Keratinocyte (primary cell): ENCODE data around the gene SORBS1. TPM values are rescaled to one million over a fixed set of nuclear protein-coding genes. Genes with fewer than 3 reads are reported as not detected.

Experiments used
- DNase-seq: peaks from one replicate; pipeline ENCODE4 v3.0.0-alpha.2; 2011; ENCODE audit warnings: low read depth, missing footprints, low spot score
- FAIRE-seq: peaks from 2 replicates; lab custom pipeline; 2011; peaks lifted over from hg19 to GRCh38; lab: Jason Lieb, UNC
- H2AFZ ChIP-seq: 2 replicates; pipeline ENCODE4 v1.6.0; 2012; ENCODE audit warnings: low read length, control low read depth, inconsistent platforms; ENCODE audit not compliant: control insufficient read depth
- H3K27ac ChIP-seq: 2 replicates; pipeline ENCODE4 v1.5.1; 2011; ENCODE audit warnings: low read length; ENCODE audit not compliant: control insufficient read depth, insufficient read depth
- H3K27me3 ChIP-seq: 3 replicates; pipeline ENCODE4 v1.6.0; 2011; ENCODE audit warnings: low read length; ENCODE audit not compliant: control insufficient read depth, insufficient read depth; ENCODE audit errors: extremely low read depth
- H3K36me3 ChIP-seq, 2 experiments: 2 replicates in 1 of 2; 3 replicates in 1 of 2; pipeline ENCODE4 v1.5.1; 2011; ENCODE audit warnings: low read length in 2 of 2, mild to moderate bottlenecking in 1 of 2; ENCODE audit not compliant: control insufficient read depth in 2 of 2, insufficient read depth in 2 of 2; ENCODE audit errors: extremely low read depth in 1 of 2
- H3K4me1 ChIP-seq: 3 replicates; pipeline ENCODE4 v1.5.1; 2011; ENCODE audit warnings: low read length; ENCODE audit not compliant: control insufficient read depth, insufficient read depth; ENCODE audit errors: extremely low read depth
- H3K4me2 ChIP-seq: 3 replicates; pipeline ENCODE4 v1.6.0; 2011; ENCODE audit warnings: low read depth, low read length; ENCODE audit not compliant: control insufficient read depth, insufficient read depth; ENCODE audit errors: extremely low read depth
- H3K4me3 ChIP-seq, 3 experiments: fragments of 200-600 bp in 1 of 3; sonication (generic) in 1 of 3; 2 replicates in 2 of 3; 3 replicates in 1 of 3; pipeline ENCODE4 v1.5.1; 2011 to 2016; ENCODE audit warnings: low read length in 3 of 3, mild to moderate bottlenecking in 3 of 3, control low read depth in 2 of 3, inconsistent platforms in 1 of 3, low read depth in 1 of 3, mixed read lengths in 1 of 3, mixed run types in 1 of 3, moderate library complexity in 1 of 3; ENCODE audit not compliant: control insufficient read depth in 2 of 3, insufficient read depth in 2 of 3; ENCODE audit errors: extremely low read depth in 1 of 3
- H3K79me2 ChIP-seq: 2 replicates; pipeline ENCODE4 v1.6.0; 2012; ENCODE audit warnings: low read length; ENCODE audit not compliant: control insufficient read depth, insufficient read depth
- H3K9ac ChIP-seq: 3 replicates; pipeline ENCODE4 v1.6.0; 2011; ENCODE audit warnings: low read length; ENCODE audit not compliant: control insufficient read depth, insufficient read depth; ENCODE audit errors: extremely low read depth
- H3K9me1 ChIP-seq: 3 replicates; pipeline ENCODE4 v1.6.0; 2011; ENCODE audit warnings: low read length; ENCODE audit not compliant: control insufficient read depth, insufficient read depth; ENCODE audit errors: extremely low read depth
- H3K9me3 ChIP-seq: 2 replicates; pipeline ENCODE4 v1.5.1; 2012; ENCODE audit warnings: low read depth, low read length; ENCODE audit not compliant: control insufficient read depth
- H4K20me1 ChIP-seq: 3 replicates; pipeline ENCODE4 v1.6.0; 2011; ENCODE audit warnings: low read length; ENCODE audit not compliant: control insufficient read depth, insufficient read depth; ENCODE audit errors: extremely low read depth
- CTCF ChIP-seq, 3 experiments: IDR thresholded peaks in 1 of 3; conservative IDR thresholded peaks in 1 of 3; optimal IDR thresholded peaks in 1 of 3; 2 replicates in 2 of 3; 3 replicates in 1 of 3; pipeline versions ENCODE3 to v1.5.1; 2011; ENCODE audit warnings: low read length in 3 of 3, mild to moderate bottlenecking in 3 of 3, moderate library complexity in 2 of 3, control low read depth in 1 of 3, inconsistent platforms in 1 of 3; ENCODE audit not compliant: insufficient read depth in 2 of 3; ENCODE audit errors: extremely low read depth in 1 of 3
- EZH2 ChIP-seq: IDR thresholded peaks from one replicate; pipeline ENCODE4 v1.6.1; 2012; ENCODE audit warnings: inconsistent platforms, mild to moderate bottlenecking, low read length, moderate library complexity
- dilution Hi-C: fragments of 300-500 bp; cut with MboI; formaldehyde crosslinking; loops from one replicate; pipeline ENCODE4 v1.7.0; 2020; ENCODE audit warnings: low sequenced_read_pairs; ENCODE audit not compliant: extremely low pct_ligation_motif_present
- polyA plus RNA-seq, 5 experiments: library from polyadenylated mRNA; depleted of rRNA in 3 of 5; stranded (reverse) in 3 of 5; stranded (forward) in 1 of 5; unstranded in 1 of 5; fragments of >200 nt; gene quantifications; 1 replicate in 1 of 5; 2 replicates in 3 of 5; 3 replicates in 1 of 5; pipeline versions ENCODE4 v1.2.1 to v1.2.3, GENCODE V29; 2011 to 2012; ENCODE audit warnings: missing spikeins in 2 of 5, low read depth in 1 of 5, low replicate concordance in 1 of 5

Gene SORBS1
- polyA plus RNA-seq, 1 donor (not counting 4 experiments of a cell fraction or from before 2014, with no cell fraction given), result 0.42 TPM

GRCh38 chr10:95496951-95497350, 64.2 kb downstream of the SORBS1 start:
- Histone ChIP-seq H3K9me1 (no peaks in the 10 kb centered on the region), H3K36me3 (no peaks in the 10 kb centered on the region), H3K4me3 (no peak overlapping the region), H3K9me3 (no peaks in the 10 kb centered on the region), H3K27ac (no peak overlapping the region), H2AFZ (no peak overlapping the region), H3K4me2 (no peak overlapping the region), H3K79me2 (no peaks in the 10 kb centered on the region), H3K4me1 (peaks cover 5% of the 10 kb centered on the region), H3K27me3 (no peaks in the 10 kb centered on the region), H4K20me1 (no peaks in the 10 kb centered on the region), H3K9ac (no peak overlapping the region)
- DNase-seq, result no peak
- TF ChIP-seq CTCF (optimal IDR thresholded peaks at IDR 0.05 in 1 of 3, IDR thresholded peaks at IDR 0.05 in 1 of 3, conservative IDR thresholded peaks at IDR 0.05 in 1 of 3; ENCODE audit: extremely low read depth in 1 of 3, insufficient read depth in 2 of 3, low read length in 3 of 3), result no peak
- TF ChIP-seq EZH2, result no peak
- no peak for FAIRE-seq
- dilution Hi-C loops, result no loop called here

GRCh38 chr10:95496246-95496911, 64.8 kb downstream of the SORBS1 start:
- H3K4me1 ChIP-seq, result no peaks in the 10 kb centered on the region
- H3K9me3 ChIP-seq, result no peaks in the 10 kb centered on the region
- DNase-seq, result no peak
- TF ChIP-seq EZH2 (no peak), CTCF (optimal IDR thresholded peaks at IDR 0.05 in 1 of 3, IDR thresholded peaks at IDR 0.05 in 1 of 3, conservative IDR thresholded peaks at IDR 0.05 in 1 of 3; ENCODE audit: extremely low read depth in 1 of 3, insufficient read depth in 2 of 3, low read length in 3 of 3) (no peak)
- no peak overlapping the region for H3K4me2 ChIP-seq
- no peak overlapping the region for H3K4me3 ChIP-seq
- H3K79me2 ChIP-seq, result no peaks in the 10 kb centered on the region
- no peak overlapping the region for H3K9ac ChIP-seq
- no peak for FAIRE-seq
- H3K27ac ChIP-seq, result no peak overlapping the region
- H2AFZ ChIP-seq, result no peak overlapping the region
- no peaks in the 10 kb centered on the region for H3K9me1 ChIP-seq
- H4K20me1 ChIP-seq, result no peaks in the 10 kb centered on the region
- no peaks in the 10 kb centered on the region for H3K27me3 ChIP-seq
- H3K36me3 ChIP-seq, result no peaks in the 10 kb centered on the region
- dilution Hi-C loops, result no loop called here
